Glutamatergic neuron (in vitro differentiated cells): Measurements from ENCODE around the gene ADA. TPM values are rescaled to one million over a fixed set of nuclear protein-coding genes. Genes with fewer than 3 reads are reported as not detected.
"Not testable (repeated sequence)": the region's sequence is repeated elsewhere in the genome, so short reads cannot be mapped to it uniquely, and the experiment has no call there.

Experiments
- DNase-seq: peaks from one replicate; pipeline ENCODE4 v3.0.0; 2022
- H3K27ac Mint-ChIP-seq: one replicate; pipeline ENCODE4 v1.8.0; 2020; ENCODE audit warnings: mild to moderate bottlenecking, mixed read lengths, inconsistent platforms; ENCODE audit not compliant: unreplicated experiment
- H3K27me3 Mint-ChIP-seq: one replicate; pipeline ENCODE4 v1.8.0; 2020; ENCODE audit warnings: mild to moderate bottlenecking, moderate library complexity, mixed read lengths, inconsistent platforms; ENCODE audit not compliant: unreplicated experiment
- H3K36me3 Mint-ChIP-seq: one replicate; pipeline ENCODE4 v1.8.0; 2020; ENCODE audit warnings: mild to moderate bottlenecking, mixed read lengths, inconsistent platforms; ENCODE audit not compliant: unreplicated experiment
- H3K4me1 Mint-ChIP-seq: one replicate; pipeline ENCODE4 v1.8.0; 2020; ENCODE audit warnings: mild to moderate bottlenecking, low read depth, mixed read lengths, inconsistent platforms; ENCODE audit not compliant: unreplicated experiment
- H3K4me3 Mint-ChIP-seq: one replicate; pipeline ENCODE4 v1.8.0; 2020; ENCODE audit warnings: mild to moderate bottlenecking, mixed read lengths, inconsistent platforms; ENCODE audit not compliant: unreplicated experiment
- H3K9me3 Mint-ChIP-seq: one replicate; pipeline ENCODE4 v1.8.0; 2020; ENCODE audit warnings: mild to moderate bottlenecking, moderate library complexity, mixed read lengths, inconsistent platforms; ENCODE audit not compliant: unreplicated experiment
- CTCF ChIP-seq: fragments of 200-600 bp; sonication (generic); IDR thresholded peaks from one replicate; pipeline ENCODE4 v1.5.0; 2021; ENCODE audit not compliant: partially characterized antibody, unreplicated experiment
- total RNA-seq: library from RNA; stranded (reverse); fragmentation: NEBNext Ultra II Directional; extraction: Animal tissue kit (Norgen Biotek cat#: 25700); gene quantifications from one replicate; pipeline ENCODE4 v1.2.1, GENCODE V29; 2021; ENCODE audit not compliant: unreplicated experiment

Gene ADA
- total RNA-seq, 1 donor from 2014 or later = 3.1 TPM

- DNase-seq = no peak
- peaks cover 11% of the 10 kb centered on the region for H3K4me1 Mint-ChIP-seq
- TF ChIP-seq CTCF = no peak
- peaks cover 2% of the 10 kb centered on the region for H3K27me3 Mint-ChIP-seq
- no peaks in the 10 kb centered on the region for H3K36me3 Mint-ChIP-seq
- peak overlapping the region; percentile 90 for H3K27ac Mint-ChIP-seq
- peaks cover 3% of the 10 kb centered on the region for H3K9me3 Mint-ChIP-seq
- H3K4me3 Mint-ChIP-seq = peak overlapping the region; percentile 10
These were observed 27.6 kb upstream of the ADA start for GRCh38 chr20:44678990-44679611.

GRCh38 chr20:44678242-44678641 is 26.7 kb upstream of the ADA start:
- TF ChIP-seq CTCF = no peak
- H3K4me1 Mint-ChIP-seq = peaks cover 10% of the 10 kb centered on the region
- no peak for DNase-seq
- no peaks in the 10 kb centered on the region for H3K36me3 Mint-ChIP-seq
- peaks cover 3% of the 10 kb centered on the region for H3K9me3 Mint-ChIP-seq
- H3K27me3 Mint-ChIP-seq = peaks cover 2% of the 10 kb centered on the region
- H3K4me3 Mint-ChIP-seq = peak overlapping the region; percentile 9
- H3K27ac Mint-ChIP-seq = peak overlapping the region; percentile 90

GRCh38 chr20:44672318-44672902 is 20.9 kb upstream of the ADA start:
- H3K27ac Mint-ChIP-seq, H3K4me1 Mint-ChIP-seq, H3K36me3 Mint-ChIP-seq, H3K27me3 Mint-ChIP-seq, H3K9me3 Mint-ChIP-seq, H3K4me3 Mint-ChIP-seq, DNase-seq: not testable (repeated sequence)

GRCh38 chr20:44671541-44671940 is 20.0 kb upstream of the ADA start:
- not testable (repeated sequence) for H3K4me1 Mint-ChIP-seq, H3K27me3 Mint-ChIP-seq, DNase-seq, H3K27ac Mint-ChIP-seq, H3K9me3 Mint-ChIP-seq, H3K4me3 Mint-ChIP-seq, H3K36me3 Mint-ChIP-seq

GRCh38 chr20:44670851-44671250 is 19.4 kb upstream of the ADA start:
- not testable (repeated sequence) for DNase-seq, H3K9me3 Mint-ChIP-seq, H3K4me3 Mint-ChIP-seq, H3K27me3 Mint-ChIP-seq, H3K36me3 Mint-ChIP-seq, H3K27ac Mint-ChIP-seq, H3K4me1 Mint-ChIP-seq

GRCh38 chr20:44666066-44666465 is 14.6 kb upstream of the ADA start:
- Mint-ChIP-seq H3K4me1 (no peaks in the 10 kb centered on the region), H3K27me3 (no peaks in the 10 kb centered on the region), H3K36me3 (no peaks in the 10 kb centered on the region), H3K27ac (no peak overlapping the region), H3K9me3 (no peaks in the 10 kb centered on the region), H3K4me3 (no peak overlapping the region)
- no peak for DNase-seq
- no peak for TF ChIP-seq CTCF
